Measurements from ENCODE around the gene TBC1D24.

The TBC1D24 gene

GRCh38 chr16:2520784-2521531, 46.0 kb downstream of the TBC1D24 start:
- H2BK120ac ChIP-seq (ENCODE audit: low read depth, low read length), result no peak overlapping the region
- H3K14ac ChIP-seq (ENCODE audit: low read length), result peak overlapping the region; percentile 38
- H2AK5ac ChIP-seq (ENCODE audit: low read depth, low read length), result peak overlapping the region; percentile 63
- H3K4me2 ChIP-seq (ENCODE audit: insufficient read depth, low read length, poor library complexity, severe bottlenecking), result peak overlapping the region; percentile 86
- peak overlapping the region; percentile 80 for H3K23ac ChIP-seq (ENCODE audit: low read depth, low read length, poor library complexity)
- peak overlapping the region; percentile 67 to 78 for H3K4me3 ChIP-seq (ENCODE audit: low read length in 2 of 2)
- H2AFZ ChIP-seq (ENCODE audit: low read length), result peak overlapping the region; percentile 45
- DNase-seq (ENCODE audit: low spot score), result no peak
- peaks cover 3 to 7% of the 10 kb centered on the region in 2 donors for H3K4me1 ChIP-seq (ENCODE audit: control insufficient read depth in 2 of 2, insufficient read depth in 1 of 2, low read depth in 1 of 2, low read length in 2 of 2)
- H3K36me3 ChIP-seq (replicated peaks in 1 of 2; ENCODE audit: control insufficient read depth in 2 of 2, insufficient read depth in 2 of 2, low read length in 2 of 2), result peaks cover 15 to 51% of the 10 kb centered on the region in 2 donors
- peaks cover 31% of the 10 kb centered on the region for H3K79me1 ChIP-seq (ENCODE audit: low read depth, low read length)
- peak overlapping the region; percentile 65 for H4K8ac ChIP-seq (ENCODE audit: low read depth, low read length)
- H4K91ac ChIP-seq (ENCODE audit: low read depth, low read length, poor library complexity), result no peak overlapping the region
- H3K9ac ChIP-seq (ENCODE audit: low read depth, low read length, poor library complexity), result peak overlapping the region; percentile 94
- H3K27me3 ChIP-seq (ENCODE audit: control insufficient read depth in 3 of 3, insufficient read depth in 3 of 3, low read depth in 1 of 3, low read length in 3 of 3), result no peaks in the 10 kb centered on the region
- H2BK15ac ChIP-seq (ENCODE audit: low read length), result no peak overlapping the region
- no peaks in the 10 kb centered on the region for H3K9me3 ChIP-seq (replicated peaks in 1 of 2; ENCODE audit: control insufficient read depth in 2 of 2, insufficient read depth in 1 of 2, low read depth in 1 of 2, low read length in 2 of 2)
- no CpG with 5 or more reads among the region's 41 CpGs for WGBS, 2 donors (ENCODE audit: extremely low coverage in 2 of 2, insufficient read length in 2 of 2, insufficient replicate concordance in 1 of 2)
- no peak overlapping the region for H3K27ac ChIP-seq (replicated peaks; ENCODE audit: low read length)
- no peak overlapping the region for H3K4ac ChIP-seq (ENCODE audit: low read length)
- no peak overlapping the region for H3K18ac ChIP-seq (ENCODE audit: low read length)
- H2BK5ac ChIP-seq (ENCODE audit: low read length), result no peak overlapping the region
- no peak overlapping the region for H2BK12ac ChIP-seq (ENCODE audit: low read length)

- Histone ChIP-seq H3K36me3 (replicated peaks in 1 of 2; ENCODE audit: control insufficient read depth in 2 of 2, insufficient read depth in 2 of 2, low read length in 2 of 2) (peaks cover 21 to 56% of the 10 kb centered on the region in 2 donors), H2BK5ac (ENCODE audit: low read length) (no peak overlapping the region), H3K4me2 (ENCODE audit: insufficient read depth, low read length, poor library complexity, severe bottlenecking) (no peak overlapping the region), H3K27ac (replicated peaks; ENCODE audit: low read length) (no peak overlapping the region), H4K8ac (ENCODE audit: low read depth, low read length) (no peak overlapping the region), H3K9ac (ENCODE audit: low read depth, low read length, poor library complexity) (no peak overlapping the region), H3K14ac (ENCODE audit: low read length) (no peak overlapping the region), H2AFZ (ENCODE audit: low read length) (no peak overlapping the region), H2BK15ac (ENCODE audit: low read length) (no peak overlapping the region), H3K23ac (ENCODE audit: low read depth, low read length, poor library complexity) (peak overlapping the region; percentile 6), H2BK120ac (ENCODE audit: low read depth, low read length) (no peak overlapping the region), H2BK12ac (ENCODE audit: low read length) (no peak overlapping the region), H3K18ac (ENCODE audit: low read length) (no peak overlapping the region), H2AK5ac (ENCODE audit: low read depth, low read length) (no peak overlapping the region), H3K4me3 (ENCODE audit: low read length in 2 of 2) (no peak overlapping the region), H4K91ac (ENCODE audit: low read depth, low read length, poor library complexity) (no peak overlapping the region), H3K79me1 (ENCODE audit: low read depth, low read length) (peaks cover 17% of the 10 kb centered on the region), H3K4me1 (ENCODE audit: control insufficient read depth in 2 of 2, insufficient read depth in 1 of 2, low read depth in 1 of 2, low read length in 2 of 2) (peaks cover 0 to 7% of the 10 kb centered on the region in 2 donors), H3K9me3 (replicated peaks in 1 of 2; ENCODE audit: control insufficient read depth in 2 of 2, insufficient read depth in 1 of 2, low read depth in 1 of 2, low read length in 2 of 2) (no peaks in the 10 kb centered on the region), H3K4ac (ENCODE audit: low read length) (no peak overlapping the region), H3K27me3 (ENCODE audit: control insufficient read depth in 3 of 3, insufficient read depth in 3 of 3, low read depth in 1 of 3, low read length in 3 of 3) (no peaks in the 10 kb centered on the region)
- no peak for DNase-seq (ENCODE audit: low spot score)
- no CpG with 5 or more reads among the region's 6 CpGs for WGBS, 2 donors (ENCODE audit: extremely low coverage in 2 of 2, insufficient read length in 2 of 2, insufficient replicate concordance in 1 of 2)
Measured at GRCh38 chr16:2523801-2524231, 48.9 kb downstream of the TBC1D24 start.

- H3K4me1 ChIP-seq (ENCODE audit: control insufficient read depth in 2 of 2, insufficient read depth in 1 of 2, low read depth in 1 of 2, low read length in 2 of 2), result peaks cover 0 to 7% of the 10 kb centered on the region in 2 donors
- H3K27me3 ChIP-seq (ENCODE audit: control insufficient read depth in 3 of 3, insufficient read depth in 3 of 3, low read depth in 1 of 3, low read length in 3 of 3), result no peaks in the 10 kb centered on the region
- H3K4me2 ChIP-seq (ENCODE audit: insufficient read depth, low read length, poor library complexity, severe bottlenecking), result no peak overlapping the region
- H3K27ac ChIP-seq (replicated peaks; ENCODE audit: low read length), result no peak overlapping the region
- WGBS, 2 donors (ENCODE audit: extremely low coverage in 2 of 2, insufficient read length in 2 of 2, insufficient replicate concordance in 1 of 2), result no CpG with 5 or more reads among the region's 9 CpGs
- no peak overlapping the region for H2AFZ ChIP-seq (ENCODE audit: low read length)
- no peak overlapping the region for H2BK15ac ChIP-seq (ENCODE audit: low read length)
- no peaks in the 10 kb centered on the region for H3K9me3 ChIP-seq (replicated peaks in 1 of 2; ENCODE audit: control insufficient read depth in 2 of 2, insufficient read depth in 1 of 2, low read depth in 1 of 2, low read length in 2 of 2)
- no peak overlapping the region for H2AK5ac ChIP-seq (ENCODE audit: low read depth, low read length)
- peak overlapping the region in 1 of 2 donors; percentile 22 for H3K4me3 ChIP-seq (ENCODE audit: low read length in 2 of 2)
- H3K4ac ChIP-seq (ENCODE audit: low read length), result no peak overlapping the region
- no peak overlapping the region for H2BK120ac ChIP-seq (ENCODE audit: low read depth, low read length)
- no peak overlapping the region for H3K9ac ChIP-seq (ENCODE audit: low read depth, low read length, poor library complexity)
- no peak overlapping the region for H4K91ac ChIP-seq (ENCODE audit: low read depth, low read length, poor library complexity)
- H3K18ac ChIP-seq (ENCODE audit: low read length), result no peak overlapping the region
- H3K23ac ChIP-seq (ENCODE audit: low read depth, low read length, poor library complexity), result peak overlapping the region; percentile 6
- no peak for DNase-seq (ENCODE audit: low spot score)
- H3K79me1 ChIP-seq (ENCODE audit: low read depth, low read length), result peaks cover 17% of the 10 kb centered on the region
- no peak overlapping the region for H2BK5ac ChIP-seq (ENCODE audit: low read length)
- H2BK12ac ChIP-seq (ENCODE audit: low read length), result no peak overlapping the region
- H3K14ac ChIP-seq (ENCODE audit: low read length), result no peak overlapping the region
- peaks cover 16 to 55% of the 10 kb centered on the region in 2 donors for H3K36me3 ChIP-seq (replicated peaks in 1 of 2; ENCODE audit: control insufficient read depth in 2 of 2, insufficient read depth in 2 of 2, low read length in 2 of 2)
- no peak overlapping the region for H4K8ac ChIP-seq (ENCODE audit: low read depth, low read length)
Measured at GRCh38 chr16:2524339-2524938, 49.5 kb downstream of the TBC1D24 start.

GRCh38 chr16:2526135-2526534, 51.2 kb downstream of the TBC1D24 start:
- Histone ChIP-seq H3K4ac (ENCODE audit: low read length) (no peak overlapping the region), H2BK12ac (ENCODE audit: low read length) (no peak overlapping the region), H4K8ac (ENCODE audit: low read depth, low read length) (no peak overlapping the region), H3K79me1 (ENCODE audit: low read depth, low read length) (peaks cover 9% of the 10 kb centered on the region), H3K36me3 (replicated peaks in 1 of 2; ENCODE audit: control insufficient read depth in 2 of 2, insufficient read depth in 2 of 2, low read length in 2 of 2) (peaks cover 19 to 57% of the 10 kb centered on the region in 2 donors), H3K27ac (replicated peaks; ENCODE audit: low read length) (no peak overlapping the region), H3K23ac (ENCODE audit: low read depth, low read length, poor library complexity) (no peak overlapping the region), H4K91ac (ENCODE audit: low read depth, low read length, poor library complexity) (no peak overlapping the region), H3K4me2 (ENCODE audit: insufficient read depth, low read length, poor library complexity, severe bottlenecking) (no peak overlapping the region), H3K4me3 (ENCODE audit: low read length in 2 of 2) (no peak overlapping the region), H2AFZ (ENCODE audit: low read length) (no peak overlapping the region), H2BK120ac (ENCODE audit: low read depth, low read length) (no peak overlapping the region), H2AK5ac (ENCODE audit: low read depth, low read length) (no peak overlapping the region), H3K9me3 (replicated peaks in 1 of 2; ENCODE audit: control insufficient read depth in 2 of 2, insufficient read depth in 1 of 2, low read depth in 1 of 2, low read length in 2 of 2) (no peaks in the 10 kb centered on the region), H3K9ac (ENCODE audit: low read depth, low read length, poor library complexity) (no peak overlapping the region), H2BK15ac (ENCODE audit: low read length) (no peak overlapping the region), H3K27me3 (ENCODE audit: control insufficient read depth in 3 of 3, insufficient read depth in 3 of 3, low read depth in 1 of 3, low read length in 3 of 3) (no peaks in the 10 kb centered on the region), H2BK5ac (ENCODE audit: low read length) (no peak overlapping the region), H3K4me1 (ENCODE audit: control insufficient read depth in 2 of 2, insufficient read depth in 1 of 2, low read depth in 1 of 2, low read length in 2 of 2) (peaks cover 2 to 3% of the 10 kb centered on the region in 2 donors), H3K14ac (ENCODE audit: low read length) (no peak overlapping the region), H3K18ac (ENCODE audit: low read length) (no peak overlapping the region)
- no peak for DNase-seq (ENCODE audit: low spot score)
- no CpG with 5 or more reads among the region's 8 CpGs for WGBS, 2 donors (ENCODE audit: extremely low coverage in 2 of 2, insufficient read length in 2 of 2, insufficient replicate concordance in 1 of 2)
